Endodermal cell (in vitro differentiated cells): ENCODE measurements around the gene POLR2M. TPM values are rescaled to one million over a fixed set of nuclear protein-coding genes. Genes with fewer than 3 reads are reported as not detected.

ENCODE experiments used
- DNase-seq: peaks from one replicate; pipeline ENCODE4 v3.0.0-alpha.2; 2017
- H3K27ac ChIP-seq: 2 replicates; pipeline ENCODE4 v1.5.1; 2013; ENCODE audit warnings: mild to moderate bottlenecking, low read depth, low read length, moderate library complexity
- H3K27me3 ChIP-seq: 2 replicates; pipeline ENCODE4 v1.6.1; 2013; ENCODE audit warnings: mild to moderate bottlenecking, low read length, moderate library complexity; ENCODE audit not compliant: insufficient read depth, control insufficient read depth, poor library complexity, severe bottlenecking
- H3K36me3 ChIP-seq: 2 replicates; pipeline ENCODE4 v1.7.0; 2013; ENCODE audit warnings: mild to moderate bottlenecking, low read length, moderate library complexity; ENCODE audit not compliant: control insufficient read depth, insufficient read depth
- H3K4me1 ChIP-seq: one replicate; pipeline ENCODE4 v1.7.0; 2013; ENCODE audit warnings: low read length; ENCODE audit not compliant: control insufficient read depth, insufficient read depth
- H3K4me3 ChIP-seq: 2 replicates; pipeline ENCODE4 v1.5.1; 2013; ENCODE audit warnings: mild to moderate bottlenecking, low read length, moderate library complexity
- H3K9ac ChIP-seq: 2 replicates; pipeline ENCODE4 v1.6.1; 2013; ENCODE audit warnings: mild to moderate bottlenecking, low read length, moderate library complexity; ENCODE audit not compliant: poor library complexity, severe bottlenecking; ENCODE audit errors: extremely low read depth
- H3K9me3 ChIP-seq: 2 replicates; pipeline ENCODE4 v1.6.1; 2013; ENCODE audit warnings: mild to moderate bottlenecking, low read length, moderate library complexity; ENCODE audit not compliant: control insufficient read depth
- H3K27ac Mint-ChIP-seq: 2 replicates; pipeline ENCODE4 v1.8.0; 2020; ENCODE audit warnings: mixed read lengths
- H3K27me3 Mint-ChIP-seq: 2 replicates; pipeline ENCODE4 v1.8.0; 2021; ENCODE audit warnings: mild to moderate bottlenecking, mixed read lengths; ENCODE audit not compliant: insufficient read depth
- H3K36me3 Mint-ChIP-seq: 2 replicates; pipeline ENCODE4 v1.8.0; 2020; ENCODE audit warnings: low read depth, mixed read lengths
- H3K4me1 Mint-ChIP-seq: 2 replicates; pipeline ENCODE4 v1.8.0; 2020; ENCODE audit warnings: mixed read lengths
- H3K4me3 Mint-ChIP-seq: 2 replicates; pipeline ENCODE4 v1.8.0; 2020; ENCODE audit warnings: mild to moderate bottlenecking, moderate library complexity, mixed read lengths
- H3K9me3 Mint-ChIP-seq: 2 replicates; pipeline ENCODE4 v1.8.0; 2020; ENCODE audit warnings: mild to moderate bottlenecking, mixed read lengths
- WGBS, 2 experiments: methylation state at CpG; one replicate each; pipeline versions ENCODE4 v1.1.5 to v1.1.7; 2013; ENCODE audit warnings: missing lambda C conversion rate in 2 of 2, mixed read lengths in 1 of 2; ENCODE audit not compliant: insufficient coverage in 1 of 2, insufficient read length in 1 of 2; 5-methylcytosine and 5-hydroxymethylcytosine counted together
- long read RNA-seq, 4 experiments: library from polyadenylated mRNA in 2 of 4; library from RNA in 1 of 4; library from capped mRNA in 1 of 4; stranded (forward) in 3 of 4; unstranded in 1 of 4; transcript quantifications; one replicate each; pipeline ENCODE4 v2.0.0, GENCODE V29; 2020 to 2021; ENCODE audit warnings: inconsistent platforms in 1 of 4
- polyA plus RNA-seq, 2 experiments: library from polyadenylated mRNA; stranded (reverse); fragments of 50-300 nt; gene quantifications; one replicate each; pipeline ENCODE4 v1.2.3, GENCODE V29; 2013
- total RNA-seq, 2 donors: library from RNA; stranded (reverse); fragmentation: NEBNext Ultra II Directional in 1 of 2; extraction: Animal tissue kit (Norgen Biotek cat#: 25700) in 1 of 2; gene quantifications; 2 replicates in 1 of 2; 3 replicates in 1 of 2; pipeline ENCODE4 v1.2.1, GENCODE V29; 2021
- TF ChIP-seq, protein P1 (sequence below): fragments of 200-600 bp; sonication (generic); conservative IDR thresholded peaks from 2 replicates; pipeline ENCODE4 v1.5.0; 2021; ENCODE audit warnings: antibody characterized with exemption, mild to moderate bottlenecking

The POLR2M gene
- 10 to 100 TPM; 58.2 to 62.6 TPM for total RNA-seq
- 39.1 TPM for polyA plus RNA-seq (2013, experiment 1 of 2)
- 34.7 TPM for polyA plus RNA-seq (2013, experiment 2 of 2)
- long read RNA-seq, experiment 1, full-length matches to known transcripts, result 6 of 21 reads
- long read RNA-seq, experiment 1, partial matches to known transcripts, result 3 of 21 reads
- long read RNA-seq, experiment 1, other reads (novel, unspliced or antisense), result 12 of 21 reads
- long read RNA-seq, experiment 2, full-length matches to known transcripts, result 49 of 57 reads
- long read RNA-seq, experiment 2, partial matches to known transcripts, result 0 of 57 reads
- long read RNA-seq, experiment 2, other reads (novel, unspliced or antisense), result 8 of 57 reads
- long read RNA-seq, experiment 3, full-length matches to known transcripts, result 190 of 202 reads
- long read RNA-seq, experiment 3, partial matches to known transcripts, result 4 of 202 reads
- long read RNA-seq, experiment 3, other reads (novel, unspliced or antisense), result 8 of 202 reads
- long read RNA-seq, experiment 4, full-length matches to known transcripts, result 14 of 18 reads
- long read RNA-seq, experiment 4, partial matches to known transcripts, result 4 of 18 reads
- long read RNA-seq, experiment 4, other reads (novel, unspliced or antisense), result 0 of 18 reads

DNA sequence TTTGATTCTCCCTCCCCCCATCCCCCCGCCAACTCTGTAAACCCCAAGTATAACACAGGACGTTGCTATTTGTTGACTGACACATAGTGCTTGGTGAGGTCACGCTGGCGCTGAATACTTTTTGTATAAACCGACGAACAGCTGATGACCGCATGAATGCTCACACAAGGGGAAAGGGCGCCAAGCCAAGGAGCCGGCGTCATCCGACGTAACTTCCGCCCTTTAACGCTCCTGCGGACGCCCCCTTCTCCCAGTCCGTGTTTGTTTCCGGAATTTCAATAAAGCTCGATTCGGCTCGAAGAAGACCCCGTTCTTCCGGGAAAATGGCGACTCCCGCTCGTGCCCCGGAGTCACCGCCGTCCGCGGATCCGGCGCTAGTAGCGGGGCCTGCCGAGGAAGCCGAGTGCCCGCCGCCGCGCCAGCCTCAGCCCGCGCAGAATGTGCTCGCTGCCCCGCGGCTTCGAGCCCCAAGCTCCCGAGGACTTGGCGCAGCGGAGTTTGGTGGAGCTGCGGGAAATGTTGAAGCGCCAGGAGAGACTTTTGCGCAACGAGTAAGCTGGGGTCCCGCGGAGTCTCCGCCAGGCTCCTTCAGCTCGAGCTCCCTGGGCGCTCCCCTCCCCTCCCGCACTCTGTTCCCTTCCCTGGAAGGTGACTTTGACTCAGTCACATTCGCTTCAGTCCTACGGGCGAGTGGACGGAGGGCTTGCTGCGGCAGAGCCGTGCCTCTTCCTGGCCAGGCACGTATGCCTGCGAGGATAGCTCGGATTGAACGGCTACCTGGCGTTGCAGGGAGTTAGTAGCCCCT is at the start of gene POLR2M:
Gene POLR2M, plus strand, starts transcription at position 310 of the 805 bp plus-strand sequence. Its CDS starts 129 bp downstream, at position 439.
- Mint-ChIP-seq H3K27ac (peak within 1 kb of the TSS; percentile 94), H3K4me3 (peak within 1 kb of the TSS; percentile 71), H3K9me3 (peaks cover 8% of the 10 kb centered on the region), H3K27me3 (peaks cover 36% of the 10 kb centered on the region), H3K4me1 (peaks cover 12% of the 10 kb centered on the region), H3K36me3 (peaks cover 23% of the 10 kb centered on the region)
- Histone ChIP-seq H3K9me3 (peaks cover 6% of the 10 kb centered on the region), H3K4me3 (peak within 1 kb of the TSS; percentile 95), H3K4me1 (no peaks in the 10 kb centered on the region), H3K27ac (peak within 1 kb of the TSS; percentile 64), H3K9ac (peak within 1 kb of the TSS; percentile 94), H3K27me3 (peaks cover 27% of the 10 kb centered on the region), H3K36me3 (peaks cover 26% of the 10 kb centered on the region)
- WGBS, 2 experiments, result 1 to 3% methylated on average over 44 to 70 of the region's 70 CpGs
- TF ChIP-seq, protein P1, sequence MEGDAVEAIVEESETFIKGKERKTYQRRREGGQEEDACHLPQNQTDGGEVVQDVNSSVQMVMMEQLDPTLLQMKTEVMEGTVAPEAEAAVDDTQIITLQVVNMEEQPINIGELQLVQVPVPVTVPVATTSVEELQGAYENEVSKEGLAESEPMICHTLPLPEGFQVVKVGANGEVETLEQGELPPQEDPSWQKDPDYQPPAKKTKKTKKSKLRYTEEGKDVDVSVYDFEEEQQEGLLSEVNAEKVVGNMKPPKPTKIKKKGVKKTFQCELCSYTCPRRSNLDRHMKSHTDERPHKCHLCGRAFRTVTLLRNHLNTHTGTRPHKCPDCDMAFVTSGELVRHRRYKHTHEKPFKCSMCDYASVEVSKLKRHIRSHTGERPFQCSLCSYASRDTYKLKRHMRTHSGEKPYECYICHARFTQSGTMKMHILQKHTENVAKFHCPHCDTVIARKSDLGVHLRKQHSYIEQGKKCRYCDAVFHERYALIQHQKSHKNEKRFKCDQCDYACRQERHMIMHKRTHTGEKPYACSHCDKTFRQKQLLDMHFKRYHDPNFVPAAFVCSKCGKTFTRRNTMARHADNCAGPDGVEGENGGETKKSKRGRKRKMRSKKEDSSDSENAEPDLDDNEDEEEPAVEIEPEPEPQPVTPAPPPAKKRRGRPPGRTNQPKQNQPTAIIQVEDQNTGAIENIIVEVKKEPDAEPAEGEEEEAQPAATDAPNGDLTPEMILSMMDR, result no peak
- DNase-seq, result peak; percentile 92

- TF ChIP-seq, protein P1, result no peak
- H3K27me3 Mint-ChIP-seq, result no peaks in the 10 kb centered on the region
- H3K4me1 Mint-ChIP-seq, result no peaks in the 10 kb centered on the region
Measured at GRCh38 chr15:57657619-57658018, 48.9 kb upstream of the POLR2M start.

DNA sequence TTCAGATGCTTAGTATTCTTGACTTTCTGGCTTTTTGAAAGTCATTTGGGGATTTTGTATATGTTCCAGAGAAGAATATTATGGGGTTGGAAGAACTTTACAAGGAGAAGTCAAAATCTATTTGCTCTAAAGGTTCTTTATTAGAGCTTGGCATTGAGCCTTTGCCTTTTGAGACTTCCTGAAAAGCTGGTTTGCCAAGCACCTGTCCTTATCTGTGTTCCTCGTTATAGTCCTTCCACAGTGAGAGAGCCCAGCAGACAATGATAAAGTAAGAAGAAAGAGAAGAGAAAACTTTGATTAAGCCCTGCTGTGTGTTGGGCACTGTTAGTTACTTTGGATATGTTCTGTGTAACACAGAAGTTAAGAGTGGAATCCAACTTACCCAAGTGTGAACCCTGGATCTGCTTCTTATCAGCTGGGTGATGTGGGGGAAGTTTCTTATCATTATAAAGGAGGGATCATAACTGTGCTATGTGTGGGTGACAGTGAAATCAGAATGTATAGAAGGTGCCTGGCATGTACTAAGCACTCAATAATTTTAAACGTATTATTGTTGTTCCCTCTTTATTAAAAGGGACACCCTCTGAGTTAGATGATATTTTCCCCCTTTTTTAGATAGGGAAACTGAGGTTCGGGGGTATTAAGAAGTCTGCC is 44.3 kb upstream of the POLR2M start:
- Histone ChIP-seq H3K9ac (no peak overlapping the region), H3K9me3 (no peaks in the 10 kb centered on the region), H3K4me3 (no peak overlapping the region), H3K36me3 (no peaks in the 10 kb centered on the region), H3K27me3 (peaks cover 25% of the 10 kb centered on the region), H3K27ac (no peak overlapping the region), H3K4me1 (no peaks in the 10 kb centered on the region)
- H3K36me3 Mint-ChIP-seq, result no peaks in the 10 kb centered on the region
- no peak overlapping the region for H3K27ac Mint-ChIP-seq
- WGBS, 2 experiments, result 86% methylated on average over 3 of the region's 3 CpGs; no CpG with 5 or more reads in 1 of the 2 experiments
- no peaks in the 10 kb centered on the region for H3K9me3 Mint-ChIP-seq
- H3K4me3 Mint-ChIP-seq, result no peak overlapping the region
- no peaks in the 10 kb centered on the region for H3K4me1 Mint-ChIP-seq
- no peak for DNase-seq
- no peaks in the 10 kb centered on the region for H3K27me3 Mint-ChIP-seq
- TF ChIP-seq, protein P1, result no peak

More at GRCh38 chr15:57657619-57658018, 48.9 kb upstream of the POLR2M start:
- H3K4me3 ChIP-seq, result no peak overlapping the region
- Mint-ChIP-seq H3K9me3 (no peaks in the 10 kb centered on the region), H3K27ac (no peak overlapping the region), H3K4me3 (no peak overlapping the region), H3K36me3 (no peaks in the 10 kb centered on the region)
- no peak overlapping the region for H3K9ac ChIP-seq
- no peaks in the 10 kb centered on the region for H3K36me3 ChIP-seq
- H3K9me3 ChIP-seq, result no peaks in the 10 kb centered on the region
- DNase-seq, result no peak
- H3K27me3 ChIP-seq, result peaks cover 33% of the 10 kb centered on the region
- H3K4me1 ChIP-seq, result no peaks in the 10 kb centered on the region
- WGBS, 2 experiments, result 100% methylated on average over 1 of the region's 1 CpG; no CpG with 5 or more reads in 1 of the 2 experiments
- H3K27ac ChIP-seq, result no peak overlapping the region
